Measurements from ENCODE around the gene ZEB1. TPM values are rescaled to one million over a fixed set of nuclear protein-coding genes. Genes with fewer than 3 reads are reported as not detected.

The ZEB1 gene
- total RNA-seq, 4 donors from 2014 or later = 64.3 to 113 (median 96.7) TPM

GRCh38 chr10:31288001-31288400 is 31.0 kb upstream of the ZEB1 start:
- TF ChIP-seq CTCF (IDR thresholded peaks at IDR 0.05; ENCODE audit: low read depth) = no peak

GRCh38 chr10:31288962-31289361 is 30.1 kb upstream of the ZEB1 start:
- TF ChIP-seq CTCF (IDR thresholded peaks at IDR 0.05; ENCODE audit: low read depth) = no peak

GRCh38 chr10:31290386-31290785 is 28.6 kb upstream of the ZEB1 start:
- no peak for TF ChIP-seq CTCF (IDR thresholded peaks at IDR 0.05; ENCODE audit: low read depth)

- TF ChIP-seq CTCF (IDR thresholded peaks at IDR 0.05; ENCODE audit: low read depth) = no peak
These were observed 27.9 kb upstream of the ZEB1 start for GRCh38 chr10:31291123-31291522.

GRCh38 chr10:31294558-31294957 is 24.5 kb upstream of the ZEB1 start:
- no peak for TF ChIP-seq CTCF (IDR thresholded peaks at IDR 0.05; ENCODE audit: low read depth)

- TF ChIP-seq CTCF (IDR thresholded peaks at IDR 0.05; ENCODE audit: low read depth) = no peak
These were observed 22.3 kb upstream of the ZEB1 start for GRCh38 chr10:31296754-31297153.

GRCh38 chr10:31299119-31299518 is 19.9 kb upstream of the ZEB1 start:
- no peak for TF ChIP-seq CTCF (IDR thresholded peaks at IDR 0.05; ENCODE audit: low read depth)

Data from subcutaneous adipose tissue (tissue), 4 donors.